Stimulated activated CD8-positive, alpha-beta memory T cell treated with anti-CD3 and anti-CD28 coated beads, Interleukin-7, amount 100 ng/mL, for 48 hours (primary cell): Measurements from ENCODE around the gene LINC00237.

Experiments used
- DNase-seq, 2 donors: peaks; one replicate each; pipeline ENCODE4 v3.0.0-alpha.2; 2020; ENCODE audit warnings: low read depth in 1 of 2; ENCODE audit errors: extremely low read depth in 1 of 2

LINC00237 gene

GRCh38 chr20:21125849-21126580, 19.9 kb upstream of the LINC00237 start, which contains the start of gene KIZ:
Gene KIZ, plus strand, starts transcription at chr20:21126082. Its CDS starts 34 bp downstream, at chr20:21126116.
- DNase-seq = peak; percentile 90 to 97

DNA sequence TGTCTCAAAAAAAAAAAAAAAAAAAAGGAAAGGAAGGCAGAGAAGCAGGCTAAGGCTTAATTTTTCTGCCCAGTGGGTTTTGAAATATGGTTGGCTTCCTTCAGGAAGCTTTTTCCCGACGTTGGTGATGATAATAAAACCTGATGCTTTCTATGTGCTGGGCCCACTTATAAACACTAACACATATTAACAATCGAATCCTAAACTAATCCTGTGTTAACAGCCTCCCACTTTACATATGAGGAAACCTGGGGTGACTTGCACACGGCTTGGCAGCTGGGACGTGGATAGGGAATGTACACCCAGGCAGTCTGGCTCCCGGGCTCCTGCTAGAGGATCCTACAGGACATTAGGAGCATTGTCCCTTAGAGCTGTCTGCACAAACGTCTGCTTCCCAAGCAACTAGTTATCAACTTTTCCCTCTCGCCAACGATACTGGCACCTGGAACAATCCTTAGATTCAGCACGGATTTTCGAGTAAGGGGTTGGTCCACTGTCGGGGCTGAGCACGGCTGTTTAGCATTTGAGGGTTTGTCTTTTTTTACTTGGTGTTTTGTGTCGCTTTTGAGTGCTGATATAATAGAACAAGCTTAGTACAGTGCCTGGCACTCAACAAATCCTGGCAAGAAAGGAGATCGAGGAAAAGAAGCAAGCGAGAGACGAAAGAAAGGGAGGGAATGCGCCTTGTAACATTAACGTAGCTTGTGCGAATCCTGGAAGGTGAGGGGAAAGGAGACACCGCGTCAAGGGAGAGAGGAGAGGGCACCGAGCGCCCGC, 19.1 kb upstream of the LINC00237 start:
- DNase-seq = no peak

DNA sequence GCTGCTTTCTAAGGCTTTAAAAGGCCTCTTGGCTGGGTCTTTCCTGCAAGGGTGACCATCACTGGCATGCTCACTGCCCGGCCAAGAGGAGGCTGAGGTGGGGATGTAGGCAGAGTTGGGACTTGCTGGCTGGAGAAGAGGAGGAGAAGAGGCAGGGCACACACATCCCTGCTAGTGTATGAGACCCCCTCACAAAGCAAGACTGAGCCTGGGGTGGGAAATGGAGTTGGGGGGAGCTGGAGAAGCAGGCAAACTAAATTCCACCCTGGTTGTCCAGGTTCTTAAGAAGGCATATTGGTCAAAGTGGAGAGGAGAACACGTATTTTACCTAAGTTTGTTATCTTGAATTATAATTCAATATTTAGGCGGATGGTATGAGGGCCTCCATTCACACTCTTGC, 18.0 kb upstream of the LINC00237 start:
- no peak for DNase-seq

DNA sequence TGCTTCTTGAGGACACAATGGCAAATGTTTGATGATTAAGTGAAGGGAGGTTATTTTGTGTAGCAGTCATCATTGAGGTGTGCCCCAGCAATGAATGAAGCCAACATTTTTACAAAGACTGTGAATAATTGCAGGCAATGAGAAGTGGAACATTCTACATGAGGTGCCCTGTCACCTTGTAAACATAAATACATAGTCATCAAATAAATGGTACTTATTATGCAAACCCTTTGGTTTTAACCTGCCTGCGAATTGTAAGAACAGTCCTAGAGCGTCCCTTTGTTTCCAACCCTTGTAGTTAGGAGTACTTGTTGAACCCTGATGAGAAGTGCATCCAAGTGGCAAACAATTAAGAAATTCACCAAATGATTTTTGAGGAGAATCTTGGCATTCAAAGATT, 12.6 kb upstream of the LINC00237 start:
- DNase-seq = no peak

- no peak for DNase-seq
Measured at GRCh38 chr20:21118138-21118537, 12.0 kb upstream of the LINC00237 start.

- no peak for DNase-seq
Measured at GRCh38 chr20:21117521-21117920, 11.4 kb upstream of the LINC00237 start.

GRCh38 chr20:21114584-21114983, 8.4 kb upstream of the LINC00237 start:
- no peak for DNase-seq

DNA sequence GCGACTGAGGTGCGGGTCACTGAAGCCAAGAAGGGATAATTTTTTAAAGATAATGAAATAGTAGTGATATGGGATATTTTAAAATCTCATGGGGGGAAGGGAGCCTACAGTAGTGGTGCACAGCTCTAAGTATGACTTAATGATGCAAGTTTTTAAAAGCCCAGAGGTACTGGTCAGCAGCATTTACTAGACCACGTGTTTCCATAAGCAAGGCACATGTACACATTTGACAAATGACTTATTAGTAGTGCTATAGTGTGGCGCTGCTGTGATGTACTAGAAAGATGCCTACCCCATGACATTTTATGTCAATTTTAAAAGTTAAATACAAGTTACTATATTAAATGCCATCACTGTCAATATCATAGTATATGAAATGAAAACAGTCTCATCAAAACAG, 7.5 kb upstream of the LINC00237 start:
- no peak for DNase-seq

GRCh38 chr20:21111416-21111815, 5.3 kb upstream of the LINC00237 start:
- no peak for DNase-seq

DNA sequence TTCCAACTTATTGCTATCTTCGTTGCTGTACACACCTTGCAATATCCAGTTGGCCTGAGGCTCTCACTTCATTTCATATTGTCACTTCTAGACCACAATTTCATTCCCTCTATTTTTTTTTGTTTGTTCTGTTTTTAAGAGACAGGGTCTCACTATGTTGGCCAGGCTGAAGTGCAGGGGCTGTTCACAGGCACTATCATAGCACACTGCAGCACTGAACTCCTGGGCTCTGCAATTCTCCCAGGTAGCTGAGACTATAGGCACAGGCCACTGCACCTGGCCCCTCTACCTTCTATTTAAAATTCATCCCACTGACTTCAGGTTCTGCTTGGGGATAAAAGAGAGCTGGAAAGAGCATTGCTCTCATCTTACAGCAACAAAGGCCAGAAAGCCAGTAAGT, 4.7 kb upstream of the LINC00237 start:
- DNase-seq = no peak

GRCh38 chr20:21109144-21109543, 3.0 kb upstream of the LINC00237 start:
- no peak for DNase-seq

DNA sequence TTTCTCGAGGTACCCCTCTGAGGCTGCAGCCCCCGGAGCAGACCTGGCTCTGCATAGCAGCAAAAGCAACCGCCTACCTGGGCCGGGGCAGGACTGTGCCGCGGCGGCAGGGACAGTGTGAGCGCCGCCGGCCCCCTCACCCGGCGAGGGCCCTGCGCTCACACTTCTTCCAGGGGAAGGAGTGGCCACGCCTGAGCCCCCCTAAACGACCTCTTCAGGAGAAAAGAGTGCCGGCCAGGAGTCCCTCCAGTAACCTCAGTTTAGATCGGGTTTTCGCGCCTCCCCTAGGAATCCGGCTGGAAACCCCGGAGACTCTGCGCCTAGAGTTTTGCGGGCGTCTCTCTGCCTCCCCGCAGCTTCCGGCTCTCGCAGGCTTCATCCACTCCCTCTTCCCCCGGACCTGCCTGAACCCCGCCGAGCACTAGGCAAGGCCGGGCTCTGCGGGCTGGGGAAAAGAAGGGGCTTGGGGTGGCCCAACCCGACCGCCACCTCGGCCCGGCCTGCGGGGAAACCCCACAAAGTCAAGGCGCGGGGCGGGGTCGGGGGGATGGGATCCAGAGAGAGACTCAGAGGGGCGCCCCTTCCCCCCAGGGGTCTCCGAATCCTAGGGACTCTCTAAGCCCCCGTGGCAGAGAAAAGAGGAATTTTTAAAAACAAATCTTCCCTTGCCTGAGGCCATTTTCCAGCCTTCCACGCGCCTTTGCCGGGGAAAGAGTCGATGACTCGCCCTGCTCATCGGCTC, 558 bp downstream of the LINC00237 start:
- DNase-seq = no peak

GRCh38 chr20:21104921-21105320, 1.2 kb downstream of the LINC00237 start:
- DNase-seq = no peak

- DNase-seq = no peak
Measured at GRCh38 chr20:21104466-21104761, 1.7 kb downstream of the LINC00237 start.

GRCh38 chr20:21103582-21104465, 2.3 kb downstream of the LINC00237 start:
- DNase-seq = no peak

- DNase-seq = peak in 1 of 2 donors; percentile 21
Measured at GRCh38 chr20:21102603-21103311, 3.4 kb downstream of the LINC00237 start.

GRCh38 chr20:21101932-21102575, 4.1 kb downstream of the LINC00237 start:
- no peak for DNase-seq

GRCh38 chr20:21101453-21101931, 4.7 kb downstream of the LINC00237 start:
- no peak for DNase-seq
